HepG2 (cell line): ENCODE measurements around the gene FBXW4. TPM values are rescaled to one million over a fixed set of nuclear protein-coding genes. Genes with fewer than 3 reads are reported as not detected.

Experiments used
- ATF5 ChIP-seq: sonication (generic); formaldehyde crosslinking; IDR thresholded peaks from 2 replicates; pipeline ENCODE4 v1.4.0; 2020; ENCODE audit warnings: mild to moderate bottlenecking, low read depth, missing genetic modification reagents
- ATF7 ChIP-seq, 2 experiments: fragments of 450-650 bp in 1 of 2; sonication (generic) in 1 of 2; formaldehyde crosslinking in 1 of 2; IDR thresholded peaks; 2 replicates each; pipeline versions ENCODE4 v1.4.0 to v1.6.1; 2016 to 2020; ENCODE audit warnings: antibody characterized with exemption in 1 of 2, mild to moderate bottlenecking in 1 of 2, missing genetic modification reagents in 1 of 2
- FLYWCH1 ChIP-seq: sonication (generic); formaldehyde crosslinking; IDR thresholded peaks from 2 replicates; pipeline ENCODE4 v1.8.1; 2023; ENCODE audit warnings: mild to moderate bottlenecking, missing genetic modification reagents
- FOXA3 ChIP-seq: IDR thresholded peaks from 2 replicates; pipeline ENCODE4 v1.6.1; 2016; ENCODE audit warnings: missing genetic modification reagents, missing compliant biosample characterization
- ISX ChIP-seq: sonication (generic); formaldehyde crosslinking; conservative IDR thresholded peaks from 2 replicates; pipeline ENCODE4 v1.5.0; 2020; ENCODE audit warnings: missing genetic modification reagents
- KIAA2018 ChIP-seq: sonication (generic); formaldehyde crosslinking; IDR thresholded peaks from 2 replicates; pipeline ENCODE4 v1.5.0; 2020; ENCODE audit warnings: mild to moderate bottlenecking, missing genetic modification reagents, borderline replicate concordance
- MAZ ChIP-seq, 2 experiments: sonication (generic) in 1 of 2; formaldehyde crosslinking in 1 of 2; IDR thresholded peaks; 2 replicates each; pipeline versions ENCODE4 v1.5.0 to v1.6.1; 2012 to 2020; ENCODE audit warnings: low read depth in 2 of 2, mild to moderate bottlenecking in 2 of 2, borderline replicate concordance in 1 of 2, improper control_type of control experiment in 1 of 2, low read length in 1 of 2, missing genetic modification reagents in 1 of 2, moderate library complexity in 1 of 2
- MIER3 ChIP-seq: IDR thresholded peaks from 2 replicates; pipeline ENCODE4 v1.6.1; 2016; ENCODE audit warnings: missing compliant biosample characterization, borderline replicate concordance
- PAF1 ChIP-seq: IDR thresholded peaks from 2 replicates; pipeline ENCODE4 v1.6.1; 2016; ENCODE audit warnings: missing genetic modification reagents, missing compliant biosample characterization
- TAF15 ChIP-seq: fragments of 200-400 bp; formaldehyde crosslinking; IDR thresholded peaks from one replicate; pipeline ENCODE4 v1.6.1; 2018; ENCODE audit warnings: mild to moderate bottlenecking, low read depth, low read length; ENCODE audit not compliant: poor library complexity, severe bottlenecking
- ZBTB25 ChIP-seq: IDR thresholded peaks from 2 replicates; pipeline ENCODE4 v1.6.1; 2018; ENCODE audit warnings: missing genetic modification reagents
- ZBTB33 ChIP-seq: sonication (generic); formaldehyde crosslinking; IDR thresholded peaks from 2 replicates; pipeline ENCODE4 v1.4.0; 2020; ENCODE audit warnings: missing genetic modification reagents
- ZFP41 ChIP-seq: sonication (generic); formaldehyde crosslinking; IDR thresholded peaks from 2 replicates; pipeline ENCODE4 v1.4.0; 2020; ENCODE audit warnings: mild to moderate bottlenecking, missing genetic modification reagents, borderline replicate concordance
- ZNF550 ChIP-seq: sonication (generic); formaldehyde crosslinking; IDR thresholded peaks from 2 replicates; pipeline ENCODE4 v1.4.0; 2020; ENCODE audit warnings: mild to moderate bottlenecking, missing genetic modification reagents, borderline replicate concordance
- ZNF629 ChIP-seq: sonication (generic); formaldehyde crosslinking; conservative IDR thresholded peaks from 2 replicates; pipeline ENCODE4 v1.5.0; 2020; ENCODE audit warnings: missing genetic modification reagents
- polyA plus RNA-seq, 8 experiments: library from polyadenylated mRNA; depleted of rRNA in 3 of 8; stranded (reverse) in 7 of 8; unstranded in 1 of 8; fragments of >200 nt; fragmentation: Illumina TruSeq in 4 of 8; extraction: Trizol in 4 of 8; gene quantifications; 2 replicates each; pipeline versions ENCODE4 v1.2.1 to v1.2.3, GENCODE V29; 2011 to 2016; ENCODE audit warnings: low read depth in 4 of 8, missing spikeins in 1 of 8, mixed read lengths in 1 of 8; ENCODE audit not compliant: insufficient read depth in 1 of 8
- total RNA-seq, 5 experiments: library from RNA; depleted of rRNA; stranded (reverse); fragments of >200 nt; fragmentation: Illumina TruSeq; extraction: Trizol; gene quantifications; 2 replicates each; pipeline ENCODE4 v1.2.3, GENCODE V29; 2016; ENCODE audit warnings: low read depth in 1 of 5

Gene FBXW4
- total and polyA plus RNA-seq, 2 of the 13 experiments (the other 11 are each of a cell fraction or from before 2014, with no cell fraction given) = 23.5 to 33.7 TPM

- no peak for TF ChIP-seq ZBTB25 (CRISPR knock-in tag)
- no peak for TF ChIP-seq ATF7 (IDR thresholded peaks at IDR 0.05)
- TF ChIP-seq ATF7 (CRISPR knock-in tag; IDR thresholded peaks at IDR 0.05) = no peak
- no peak; the same call in 1 of the 2 replicates for TF ChIP-seq FOXA3
- no peak for TF ChIP-seq ISX (CRISPR knock-in tag)
- no peak for TF ChIP-seq TAF15
- TF ChIP-seq ZNF629 (CRISPR knock-in tag) = no peak
- TF ChIP-seq MAZ (IDR thresholded peaks at IDR 0.05; ENCODE audit: borderline replicate concordance, low read depth, low read length) = no peak
- peak; percentile 70 for TF ChIP-seq MAZ (CRISPR knock-in tag; IDR thresholded peaks at IDR 0.05; ENCODE audit: low read depth)
- TF ChIP-seq ZBTB33 (CRISPR knock-in tag) = no peak
- TF ChIP-seq PAF1 (CRISPR knock-in tag) = no peak
- TF ChIP-seq ZFP41 (CRISPR knock-in tag) = no peak
- peak; percentile 45; the same call in 1 of the 2 replicates for TF ChIP-seq MIER3
- TF ChIP-seq KIAA2018 (CRISPR knock-in tag) = no peak
- no peak for TF ChIP-seq ATF5 (CRISPR knock-in tag)
- no peak for TF ChIP-seq ZNF550 (CRISPR knock-in tag)
- no peak for TF ChIP-seq FLYWCH1
Observed at GRCh38 chr10:101587725-101588653, 107.0 kb downstream of the FBXW4 start, which contains the start of the genes DPCD and POLL (continued).
